Mucosa of stomach (tissue), 1 donor: ENCODE results near the gene ALG9.

Experiments
- H3K27me3 ChIP-seq: one replicate; pipeline ENCODE4 v1.7.0; 2013; ENCODE audit warnings: mild to moderate bottlenecking, low read length; ENCODE audit not compliant: control insufficient read depth, insufficient read depth
- H3K36me3 ChIP-seq: one replicate; pipeline ENCODE4 v1.7.0; 2013; ENCODE audit warnings: low read length; ENCODE audit not compliant: control insufficient read depth, insufficient read depth
- H3K4me1 ChIP-seq: one replicate; pipeline ENCODE4 v1.7.0; 2013; ENCODE audit warnings: mild to moderate bottlenecking, low read length; ENCODE audit not compliant: control insufficient read depth, insufficient read depth
- H3K4me3 ChIP-seq: one replicate; pipeline ENCODE4 v1.7.0; 2013; ENCODE audit warnings: low read length
- H3K9ac ChIP-seq: one replicate; pipeline ENCODE4 v1.7.0; 2013; ENCODE audit warnings: mild to moderate bottlenecking, low read length, moderate library complexity
- H3K9me3 ChIP-seq: one replicate; pipeline ENCODE4 v1.7.0; 2013; ENCODE audit warnings: mild to moderate bottlenecking, low read length, moderate library complexity; ENCODE audit not compliant: control insufficient read depth
- donor health status: Pancreatic carcinoma.

The ALG9 gene

GRCh38 chr11:111808834-111809233 is 62.5 kb downstream of the ALG9 start:
- H3K36me3 ChIP-seq: no peaks in the 10 kb centered on the region
- no peaks in the 10 kb centered on the region for H3K27me3 ChIP-seq
- H3K4me1 ChIP-seq: no peaks in the 10 kb centered on the region
- no peak overlapping the region for H3K4me3 ChIP-seq
- H3K9ac ChIP-seq: no peak overlapping the region
- no peaks in the 10 kb centered on the region for H3K9me3 ChIP-seq

DNA sequence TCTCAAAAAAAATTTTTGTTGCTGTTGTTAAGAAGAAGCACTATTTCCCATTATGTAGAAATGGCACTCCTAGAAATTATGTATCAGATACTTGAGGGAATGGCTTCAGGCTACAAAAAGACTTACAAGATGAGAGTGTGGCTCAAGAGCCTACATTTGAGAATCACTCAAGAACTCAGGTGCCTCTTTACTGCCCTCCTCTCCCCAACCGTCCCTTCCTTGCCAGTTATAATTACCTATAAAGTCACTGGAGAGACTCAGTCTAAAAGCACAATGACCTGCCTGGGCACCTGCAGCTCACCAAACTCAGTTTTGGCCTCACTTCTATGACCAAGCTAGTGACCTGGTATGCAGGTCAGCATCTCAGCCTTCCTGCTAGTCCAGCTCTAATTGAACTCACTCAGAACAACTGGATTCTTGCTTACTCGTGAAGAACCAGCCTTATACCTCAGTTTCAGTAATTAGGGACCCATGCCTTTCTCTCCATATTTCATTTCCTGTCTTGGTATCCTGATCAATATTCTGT is 63.3 kb downstream of the ALG9 start:
- H3K27me3 ChIP-seq: no peaks in the 10 kb centered on the region
- H3K9ac ChIP-seq: no peak overlapping the region
- H3K4me3 ChIP-seq: no peak overlapping the region
- H3K36me3 ChIP-seq: no peaks in the 10 kb centered on the region
- no peaks in the 10 kb centered on the region for H3K9me3 ChIP-seq
- no peaks in the 10 kb centered on the region for H3K4me1 ChIP-seq

DNA sequence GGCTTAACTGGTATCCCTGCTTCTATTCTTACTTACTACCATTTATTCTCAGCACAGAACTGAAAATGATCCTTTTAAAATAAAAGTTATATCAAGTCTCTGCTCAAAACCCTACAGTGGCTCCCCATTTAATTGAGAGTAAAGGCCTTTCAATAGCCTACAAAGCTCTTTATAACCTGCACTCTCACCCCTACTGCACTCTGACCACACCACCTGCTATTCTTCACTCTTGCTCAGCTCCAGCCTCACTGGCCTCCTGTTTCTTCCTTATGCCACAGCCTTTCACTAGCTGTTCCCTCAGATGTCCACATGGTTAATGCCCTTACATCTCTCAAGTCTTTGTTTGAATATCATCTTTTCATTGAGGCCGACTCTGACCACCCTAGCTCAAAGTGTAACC is 64.3 kb downstream of the ALG9 start:
- H3K9ac ChIP-seq: no peak overlapping the region
- no peaks in the 10 kb centered on the region for H3K36me3 ChIP-seq
- H3K4me3 ChIP-seq: no peak overlapping the region
- H3K4me1 ChIP-seq: no peaks in the 10 kb centered on the region
- H3K27me3 ChIP-seq: no peaks in the 10 kb centered on the region
- H3K9me3 ChIP-seq: no peaks in the 10 kb centered on the region

DNA sequence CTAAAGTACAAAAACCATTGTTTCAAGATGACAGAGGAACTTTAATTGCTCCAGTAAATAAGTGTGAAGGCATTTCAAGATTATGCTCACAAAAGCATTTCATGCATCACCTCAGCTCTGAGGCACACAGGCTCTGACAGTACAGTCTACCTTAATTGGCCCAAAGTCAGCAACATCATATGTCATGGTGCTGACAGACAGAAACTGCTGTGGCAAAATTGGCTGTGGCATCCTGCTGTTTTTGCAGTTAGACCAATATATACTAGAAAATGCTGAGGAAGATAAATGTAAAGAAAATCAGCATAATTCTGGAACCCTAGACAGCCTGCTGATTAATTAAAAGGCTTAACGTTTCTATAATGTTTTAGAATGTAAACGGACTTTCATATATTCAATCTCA is 70.2 kb downstream of the ALG9 start:
- Histone ChIP-seq H3K36me3 (no peaks in the 10 kb centered on the region), H3K9ac (no peak overlapping the region)

GRCh38 chr11:111798279-111798678 is 73.1 kb downstream of the ALG9 start:
- Histone ChIP-seq H3K4me3 (no peak overlapping the region), H3K9ac (no peak overlapping the region), H3K27me3 (no peaks in the 10 kb centered on the region), H3K4me1 (no peaks in the 10 kb centered on the region), H3K36me3 (no peaks in the 10 kb centered on the region), H3K9me3 (no peaks in the 10 kb centered on the region)

More for the DNA sequence above, 70.2 kb downstream of the ALG9 start:
- Histone ChIP-seq H3K4me1 (no peaks in the 10 kb centered on the region), H3K4me3 (no peak overlapping the region), H3K27me3 (no peaks in the 10 kb centered on the region), H3K9me3 (no peaks in the 10 kb centered on the region)

- H3K9ac ChIP-seq: no peak overlapping the region
- H3K4me1 ChIP-seq: no peaks in the 10 kb centered on the region
- H3K9me3 ChIP-seq: no peaks in the 10 kb centered on the region
- H3K27me3 ChIP-seq: no peaks in the 10 kb centered on the region
- H3K36me3 ChIP-seq: no peaks in the 10 kb centered on the region
- no peak overlapping the region for H3K4me3 ChIP-seq
These were observed 74.2 kb downstream of the ALG9 start for GRCh38 chr11:111797145-111797581.

DNA sequence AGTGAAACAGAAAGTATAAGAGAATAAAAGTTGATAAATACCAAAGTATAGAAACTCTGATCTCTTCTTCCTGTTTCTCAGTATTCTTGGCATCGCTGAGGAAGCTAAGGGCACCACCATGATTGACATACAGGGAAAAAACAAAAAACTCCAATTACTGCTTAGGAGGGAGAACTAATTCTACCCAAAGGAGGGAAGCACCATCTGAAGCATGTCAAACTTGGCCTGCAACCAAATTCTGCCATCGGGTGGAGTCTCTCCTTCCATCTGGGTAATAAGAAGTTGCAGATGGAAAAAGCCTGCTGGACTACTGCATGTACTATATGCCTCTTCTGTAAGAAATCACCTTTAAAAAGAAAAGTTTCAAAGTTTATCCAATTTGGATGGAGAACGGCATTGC is 74.7 kb downstream of the ALG9 start:
- no peaks in the 10 kb centered on the region for H3K27me3 ChIP-seq
- H3K36me3 ChIP-seq: no peaks in the 10 kb centered on the region
- no peaks in the 10 kb centered on the region for H3K4me1 ChIP-seq
- H3K9me3 ChIP-seq: no peaks in the 10 kb centered on the region
- no peak overlapping the region for H3K4me3 ChIP-seq
- H3K9ac ChIP-seq: no peak overlapping the region

DNA sequence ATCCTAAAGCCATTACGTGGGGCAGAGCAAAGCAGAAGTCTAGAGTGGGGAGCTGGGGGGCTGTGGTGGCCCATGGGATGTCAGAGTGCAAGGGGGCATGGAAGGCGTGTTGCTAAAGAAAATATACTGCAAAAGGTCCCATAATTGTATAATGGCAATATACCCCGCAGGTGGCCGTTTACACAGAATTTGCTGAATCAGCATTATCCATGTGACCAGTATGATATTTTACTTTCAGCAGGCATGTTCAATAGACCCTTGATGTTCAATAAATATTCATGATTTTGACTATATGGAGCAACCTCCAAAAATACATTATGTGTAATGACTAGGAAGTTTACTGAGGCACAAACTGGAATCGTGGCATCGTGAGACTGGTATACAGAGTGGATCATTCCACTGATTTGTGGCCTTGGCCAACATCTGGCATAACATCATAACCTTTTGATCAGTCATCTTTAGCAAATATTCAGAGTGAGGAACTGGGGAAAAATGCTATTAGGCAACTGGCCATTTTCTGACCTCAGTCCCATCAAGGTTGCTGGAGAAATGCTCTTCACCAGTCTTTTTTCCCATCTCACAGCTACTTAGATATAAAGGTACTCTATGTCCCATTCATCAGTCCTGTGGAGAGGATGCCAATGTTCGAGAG is 75.9 kb downstream of the ALG9 start:
- Histone ChIP-seq H3K27me3 (no peaks in the 10 kb centered on the region), H3K4me1 (no peaks in the 10 kb centered on the region), H3K4me3 (no peak overlapping the region), H3K9me3 (no peaks in the 10 kb centered on the region), H3K9ac (no peak overlapping the region), H3K36me3 (no peaks in the 10 kb centered on the region)

DNA sequence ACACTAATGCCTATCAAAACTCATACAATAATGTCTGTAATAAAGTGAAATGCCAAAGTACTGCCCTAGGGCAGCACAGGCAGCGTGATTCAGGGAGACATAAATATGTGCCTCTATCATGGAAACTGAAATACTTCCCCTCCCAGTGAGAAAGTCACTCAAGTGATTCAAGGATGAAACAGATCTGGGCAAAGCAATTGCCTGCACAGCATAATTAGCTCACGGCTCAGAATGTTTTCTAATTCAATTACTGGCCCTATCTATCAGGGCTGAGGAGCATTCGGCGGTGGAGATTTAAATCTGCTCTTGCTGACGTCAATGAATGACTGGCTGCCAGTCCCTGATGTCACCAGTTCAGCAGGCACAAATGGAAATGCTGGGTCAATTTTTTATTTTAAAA is 77.5 kb downstream of the ALG9 start:
- H3K4me3 ChIP-seq: no peak overlapping the region
- H3K36me3 ChIP-seq: no peaks in the 10 kb centered on the region
- H3K9ac ChIP-seq: no peak overlapping the region
- no peaks in the 10 kb centered on the region for H3K9me3 ChIP-seq
- H3K27me3 ChIP-seq: no peaks in the 10 kb centered on the region
- no peaks in the 10 kb centered on the region for H3K4me1 ChIP-seq

- Histone ChIP-seq H3K27me3 (no peaks in the 10 kb centered on the region), H3K4me3 (no peak overlapping the region), H3K36me3 (no peaks in the 10 kb centered on the region), H3K4me1 (no peaks in the 10 kb centered on the region), H3K9ac (no peak overlapping the region), H3K9me3 (no peaks in the 10 kb centered on the region)
These were observed 78.4 kb downstream of the ALG9 start for GRCh38 chr11:111792955-111793500.

GRCh38 chr11:111792314-111792713 is 79.1 kb downstream of the ALG9 start:
- H3K4me3 ChIP-seq: no peak overlapping the region
- no peaks in the 10 kb centered on the region for H3K4me1 ChIP-seq
- H3K9ac ChIP-seq: no peak overlapping the region
- H3K27me3 ChIP-seq: no peaks in the 10 kb centered on the region
- no peaks in the 10 kb centered on the region for H3K36me3 ChIP-seq
- H3K9me3 ChIP-seq: no peaks in the 10 kb centered on the region

- H3K4me3 ChIP-seq: no peak overlapping the region
These were observed 82.9 kb downstream of the ALG9 start for GRCh38 chr11:111788464-111788863.

More at GRCh38 chr11:111788464-111788863, 82.9 kb downstream of the ALG9 start:
- Histone ChIP-seq H3K4me1 (no peaks in the 10 kb centered on the region), H3K27me3 (no peaks in the 10 kb centered on the region), H3K9me3 (no peaks in the 10 kb centered on the region), H3K36me3 (no peaks in the 10 kb centered on the region), H3K9ac (no peak overlapping the region)
